Stimulated activated naive CD8-positive, alpha-beta T cell treated with anti-CD3 and anti-CD28 coated beads, Interleukin-15, Interleukin-2, amounts not matched to agents 100 ng/mL and 50 ng/mL, for 24 hours (primary cell): ENCODE measurements around the gene ZSCAN5B.
"Not testable (repeated sequence)": the region's sequence is repeated elsewhere in the genome, so short reads cannot be mapped to it uniquely, and the experiment has no call there.

ENCODE experiments used
- H3K27ac Mint-ChIP-seq: one replicate; pipeline ENCODE4 v1.8.0; 2021; ENCODE audit warnings: mild to moderate bottlenecking, mixed read lengths
- H3K27me3 Mint-ChIP-seq: one replicate; pipeline ENCODE4 v1.8.0; 2021; ENCODE audit warnings: mixed read lengths
- H3K36me3 Mint-ChIP-seq: one replicate; pipeline ENCODE4 v1.8.0; 2021; ENCODE audit warnings: low read depth, mixed read lengths
- H3K4me1 Mint-ChIP-seq: one replicate; pipeline ENCODE4 v1.8.0; 2021; ENCODE audit warnings: low read depth, mixed read lengths
- H3K4me3 Mint-ChIP-seq: one replicate; pipeline ENCODE4 v1.8.0; 2021; ENCODE audit warnings: mild to moderate bottlenecking, mixed read lengths
- H3K9me3 Mint-ChIP-seq: one replicate; pipeline ENCODE4 v1.8.0; 2021; ENCODE audit warnings: mixed read lengths

Gene ZSCAN5B

DNA sequence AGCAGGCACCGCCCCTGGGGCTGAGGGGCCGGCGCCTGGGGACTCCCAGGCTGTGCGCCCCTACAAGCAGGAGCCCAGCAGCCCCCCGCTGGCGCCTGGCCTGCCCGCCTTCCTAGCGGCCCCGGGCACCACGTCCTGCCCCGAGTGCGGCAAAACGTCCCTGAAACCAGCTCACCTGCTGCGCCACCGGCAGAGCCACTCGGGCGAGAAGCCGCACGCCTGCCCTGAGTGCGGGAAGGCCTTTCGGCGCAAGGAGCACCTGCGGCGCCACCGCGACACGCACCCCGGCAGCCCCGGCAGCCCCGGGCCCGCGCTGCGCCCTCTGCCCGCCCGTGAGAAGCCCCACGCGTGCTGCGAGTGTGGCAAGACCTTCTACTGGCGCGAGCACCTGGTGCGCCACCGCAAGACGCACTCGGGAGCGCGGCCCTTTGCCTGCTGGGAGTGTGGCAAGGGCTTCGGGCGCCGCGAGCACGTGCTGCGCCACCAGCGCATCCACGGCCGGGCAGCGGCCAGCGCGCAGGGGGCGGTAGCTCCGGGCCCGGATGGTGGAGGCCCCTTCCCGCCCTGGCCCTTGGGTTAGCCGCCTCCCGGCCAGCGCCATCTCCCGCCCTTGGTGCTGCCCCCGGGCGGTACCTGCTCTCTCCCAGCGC, 37.8 kb downstream of the ZSCAN5B start:
- Mint-ChIP-seq H3K9me3 (no peaks in the 10 kb centered on the region), H3K27ac (no peak overlapping the region), H3K36me3 (peaks cover 19% of the 10 kb centered on the region), H3K4me3 (no peak overlapping the region), H3K27me3 (no peaks in the 10 kb centered on the region), H3K4me1 (peaks cover 14% of the 10 kb centered on the region)

GRCh38 chr19:56159009-56159559, 38.5 kb downstream of the ZSCAN5B start:
- Mint-ChIP-seq H3K9me3 (no peaks in the 10 kb centered on the region), H3K4me3 (no peak overlapping the region), H3K4me1 (peaks cover 12% of the 10 kb centered on the region), H3K27ac (peak overlapping the region; percentile 31), H3K36me3 (peaks cover 19% of the 10 kb centered on the region), H3K27me3 (no peaks in the 10 kb centered on the region)

GRCh38 chr19:56158170-56158757, 39.3 kb downstream of the ZSCAN5B start:
- no peak overlapping the region for H3K4me3 Mint-ChIP-seq
- H3K27ac Mint-ChIP-seq = no peak overlapping the region
- no peaks in the 10 kb centered on the region for H3K27me3 Mint-ChIP-seq
- peaks cover 16% of the 10 kb centered on the region for H3K4me1 Mint-ChIP-seq
- H3K36me3 Mint-ChIP-seq = peaks cover 22% of the 10 kb centered on the region
- H3K9me3 Mint-ChIP-seq = no peaks in the 10 kb centered on the region

- Mint-ChIP-seq H3K27ac (no peak overlapping the region), H3K36me3 (peaks cover 22% of the 10 kb centered on the region), H3K9me3 (no peaks in the 10 kb centered on the region), H3K27me3 (no peaks in the 10 kb centered on the region), H3K4me3 (no peak overlapping the region), H3K4me1 (peaks cover 8% of the 10 kb centered on the region)
Measured at GRCh38 chr19:56156768-56157167, 40.8 kb downstream of the ZSCAN5B start.

DNA sequence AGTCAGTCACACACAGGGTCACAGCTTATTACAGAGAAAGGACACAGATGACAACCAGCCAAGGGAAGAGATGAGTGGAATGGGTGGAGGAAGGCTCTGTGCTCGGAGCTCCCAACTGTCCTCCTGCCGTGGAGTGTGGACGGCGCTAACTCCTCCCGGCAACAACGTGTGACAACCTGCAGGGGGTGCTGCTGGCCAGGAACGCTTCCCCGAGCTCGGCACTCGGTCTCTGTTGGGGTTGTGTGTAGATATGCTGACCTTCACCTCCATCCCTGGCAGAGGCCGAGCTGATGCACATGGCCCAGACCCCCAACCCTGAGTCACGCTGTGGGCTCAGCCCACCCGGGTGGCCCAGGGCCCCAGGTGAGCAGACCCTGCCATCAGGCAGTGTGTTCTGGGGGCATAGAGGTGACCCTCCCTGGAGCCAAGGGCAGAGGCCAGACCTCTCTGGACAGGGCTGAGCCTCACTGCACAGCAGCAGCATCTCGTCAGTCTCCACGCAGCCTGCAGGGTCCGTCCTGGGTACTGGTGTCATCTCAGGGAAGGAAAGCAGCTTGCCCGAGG, 42.4 kb downstream of the ZSCAN5B start:
- Mint-ChIP-seq H3K27ac (peak overlapping the region; percentile 52), H3K4me3 (no peak overlapping the region), H3K27me3 (no peaks in the 10 kb centered on the region), H3K4me1 (peaks cover 8% of the 10 kb centered on the region), H3K36me3 (peaks cover 24% of the 10 kb centered on the region), H3K9me3 (no peaks in the 10 kb centered on the region)

DNA sequence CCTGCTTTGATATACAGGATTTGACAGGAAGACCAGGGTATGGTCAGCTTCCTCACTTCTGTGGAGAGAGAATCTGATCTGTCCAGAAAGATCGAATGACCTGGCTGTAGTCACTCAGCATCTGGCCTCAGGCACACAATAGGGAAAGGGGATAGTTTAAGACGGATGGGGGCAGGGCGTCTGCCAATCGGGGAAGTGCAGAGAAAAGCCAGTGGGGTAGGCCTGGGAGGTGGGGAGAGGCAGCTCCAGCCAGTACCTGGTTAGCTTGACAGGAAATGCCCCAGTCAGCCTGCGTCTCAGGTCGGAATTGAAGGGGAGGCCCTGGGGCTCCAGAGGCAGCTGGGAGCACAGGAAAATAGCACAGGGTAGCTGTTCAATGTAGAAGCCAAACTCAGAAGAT, 44.1 kb downstream of the ZSCAN5B start:
- H3K9me3 Mint-ChIP-seq = no peaks in the 10 kb centered on the region

GRCh38 chr19:56152644-56153043, 44.9 kb downstream of the ZSCAN5B start:
- no peaks in the 10 kb centered on the region for H3K27me3 Mint-ChIP-seq
- no peaks in the 10 kb centered on the region for H3K9me3 Mint-ChIP-seq
- H3K4me3 Mint-ChIP-seq = no peak overlapping the region
- H3K4me1 Mint-ChIP-seq = peaks cover 8% of the 10 kb centered on the region
- H3K27ac Mint-ChIP-seq = no peak overlapping the region
- peaks cover 32% of the 10 kb centered on the region for H3K36me3 Mint-ChIP-seq

More for the DNA sequence above, 44.1 kb downstream of the ZSCAN5B start:
- Mint-ChIP-seq H3K36me3 (peaks cover 25% of the 10 kb centered on the region), H3K27me3 (no peaks in the 10 kb centered on the region), H3K27ac (peak overlapping the region; percentile 39), H3K4me1 (peaks cover 8% of the 10 kb centered on the region), H3K4me3 (no peak overlapping the region)

DNA sequence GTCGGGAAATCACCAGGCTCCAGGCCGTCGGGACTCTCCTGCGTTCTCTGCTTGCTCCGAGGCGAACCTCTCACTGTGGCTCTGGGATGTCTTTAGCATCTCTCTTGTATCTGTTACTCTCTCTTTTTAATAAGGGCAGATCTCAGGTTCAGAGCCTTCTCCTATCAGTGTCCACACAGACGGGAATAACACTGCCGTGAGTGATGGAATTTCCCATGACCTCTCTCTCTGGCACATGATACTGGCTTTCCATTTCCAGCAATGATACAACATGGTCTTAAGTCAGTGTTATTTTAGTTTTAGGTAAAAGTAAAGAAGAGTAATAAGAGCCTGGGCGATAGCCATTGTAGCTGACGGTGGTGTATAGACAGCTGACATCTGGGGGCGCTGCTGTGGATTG, 47.2 kb downstream of the ZSCAN5B start:
- Mint-ChIP-seq H3K36me3 (peaks cover 24% of the 10 kb centered on the region), H3K27me3 (no peaks in the 10 kb centered on the region), H3K9me3 (no peaks in the 10 kb centered on the region), H3K27ac (no peak overlapping the region), H3K4me3 (no peak overlapping the region), H3K4me1 (peaks cover 8% of the 10 kb centered on the region)

GRCh38 chr19:56149656-56150038, 47.9 kb downstream of the ZSCAN5B start:
- Mint-ChIP-seq H3K27me3 (no peaks in the 10 kb centered on the region), H3K4me3 (no peak overlapping the region), H3K9me3 (no peaks in the 10 kb centered on the region), H3K4me1 (peaks cover 8% of the 10 kb centered on the region), H3K27ac (no peak overlapping the region), H3K36me3 (peaks cover 24% of the 10 kb centered on the region)

GRCh38 chr19:56148955-56149655, 48.5 kb downstream of the ZSCAN5B start:
- H3K9me3 Mint-ChIP-seq, H3K27me3 Mint-ChIP-seq, H3K4me3 Mint-ChIP-seq, H3K27ac Mint-ChIP-seq: not testable (repeated sequence)
- H3K36me3 Mint-ChIP-seq = peaks cover 24% of the 10 kb centered on the region
- peaks cover 12% of the 10 kb centered on the region for H3K4me1 Mint-ChIP-seq

- Mint-ChIP-seq H3K4me1 (peaks cover 11% of the 10 kb centered on the region), H3K9me3 (no peaks in the 10 kb centered on the region), H3K36me3 (peaks cover 21% of the 10 kb centered on the region), H3K4me3 (no peak overlapping the region), H3K27ac (peak overlapping the region; percentile 31), H3K27me3 (no peaks in the 10 kb centered on the region)
Measured at GRCh38 chr19:56148096-56148495, 49.5 kb downstream of the ZSCAN5B start.

GRCh38 chr19:56147307-56147706, 50.3 kb downstream of the ZSCAN5B start:
- Mint-ChIP-seq H3K9me3 (no peaks in the 10 kb centered on the region), H3K4me3 (no peak overlapping the region), H3K4me1 (peaks cover 15% of the 10 kb centered on the region), H3K36me3 (peaks cover 21% of the 10 kb centered on the region), H3K27me3 (no peaks in the 10 kb centered on the region), H3K27ac (no peak overlapping the region)

GRCh38 chr19:56146904-56147303, 50.7 kb downstream of the ZSCAN5B start:
- Mint-ChIP-seq H3K4me1 (peaks cover 15% of the 10 kb centered on the region), H3K36me3 (peaks cover 21% of the 10 kb centered on the region), H3K4me3 (no peak overlapping the region), H3K27me3 (no peaks in the 10 kb centered on the region), H3K27ac (no peak overlapping the region), H3K9me3 (no peaks in the 10 kb centered on the region)

- Mint-ChIP-seq H3K27me3 (no peaks in the 10 kb centered on the region), H3K36me3 (peaks cover 21% of the 10 kb centered on the region), H3K27ac (no peak overlapping the region)
Measured at GRCh38 chr19:56145698-56146097, 51.9 kb downstream of the ZSCAN5B start.

DNA sequence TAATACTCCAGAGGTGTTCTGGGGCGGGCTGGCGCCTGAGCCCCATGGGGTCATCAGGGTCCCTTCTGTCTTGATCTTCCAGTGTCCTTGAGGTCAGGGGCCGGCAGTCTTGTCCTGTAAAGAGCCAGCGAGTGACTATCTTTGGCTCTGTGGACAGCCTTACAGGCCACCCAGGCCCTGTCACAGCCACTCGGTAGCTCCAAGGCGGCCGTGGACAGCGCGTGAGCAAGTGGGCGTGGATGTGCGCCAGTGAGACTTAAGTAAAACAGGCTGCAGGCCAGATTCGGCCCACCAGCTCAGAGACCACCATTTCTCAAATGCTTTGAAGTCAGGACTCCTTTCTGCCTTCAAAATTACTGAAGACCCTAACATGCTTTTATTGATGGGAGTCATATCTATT, 52.8 kb downstream of the ZSCAN5B start:
- peaks cover 17% of the 10 kb centered on the region for H3K36me3 Mint-ChIP-seq
- no peak overlapping the region for H3K4me3 Mint-ChIP-seq
- peaks cover 24% of the 10 kb centered on the region for H3K4me1 Mint-ChIP-seq
- no peak overlapping the region for H3K27ac Mint-ChIP-seq
- H3K27me3 Mint-ChIP-seq = no peaks in the 10 kb centered on the region
- H3K9me3 Mint-ChIP-seq = no peaks in the 10 kb centered on the region

More at GRCh38 chr19:56145698-56146097, 51.9 kb downstream of the ZSCAN5B start:
- H3K4me1 Mint-ChIP-seq = peaks cover 15% of the 10 kb centered on the region
- no peaks in the 10 kb centered on the region for H3K9me3 Mint-ChIP-seq
- no peak overlapping the region for H3K4me3 Mint-ChIP-seq
